Measurements from ENCODE around the gene DUOXA1.

DUOXA1 gene

DNA sequence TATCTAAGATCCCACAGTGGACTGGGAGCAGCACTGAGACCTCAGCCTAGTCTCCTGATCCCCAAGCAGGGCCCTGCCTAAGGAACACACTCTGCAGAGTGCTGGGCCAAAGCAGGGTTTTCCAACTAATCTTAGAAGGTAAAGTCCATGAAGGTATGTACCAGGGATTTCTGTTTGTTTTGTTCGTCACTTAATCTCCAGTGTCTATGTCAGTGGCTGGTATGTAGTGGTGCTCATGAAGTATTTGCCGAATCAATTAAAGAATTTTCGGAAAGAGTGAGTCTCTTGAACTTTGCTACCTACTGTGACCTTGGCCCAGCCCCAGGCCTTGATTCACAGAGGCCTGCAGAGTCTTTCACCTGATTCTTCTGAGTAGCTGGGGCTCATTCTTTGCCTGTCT lies 1.8 kb upstream of the DUOXA1 start:
- no peak for DNase-seq (ENCODE audit: low read depth)

DNA sequence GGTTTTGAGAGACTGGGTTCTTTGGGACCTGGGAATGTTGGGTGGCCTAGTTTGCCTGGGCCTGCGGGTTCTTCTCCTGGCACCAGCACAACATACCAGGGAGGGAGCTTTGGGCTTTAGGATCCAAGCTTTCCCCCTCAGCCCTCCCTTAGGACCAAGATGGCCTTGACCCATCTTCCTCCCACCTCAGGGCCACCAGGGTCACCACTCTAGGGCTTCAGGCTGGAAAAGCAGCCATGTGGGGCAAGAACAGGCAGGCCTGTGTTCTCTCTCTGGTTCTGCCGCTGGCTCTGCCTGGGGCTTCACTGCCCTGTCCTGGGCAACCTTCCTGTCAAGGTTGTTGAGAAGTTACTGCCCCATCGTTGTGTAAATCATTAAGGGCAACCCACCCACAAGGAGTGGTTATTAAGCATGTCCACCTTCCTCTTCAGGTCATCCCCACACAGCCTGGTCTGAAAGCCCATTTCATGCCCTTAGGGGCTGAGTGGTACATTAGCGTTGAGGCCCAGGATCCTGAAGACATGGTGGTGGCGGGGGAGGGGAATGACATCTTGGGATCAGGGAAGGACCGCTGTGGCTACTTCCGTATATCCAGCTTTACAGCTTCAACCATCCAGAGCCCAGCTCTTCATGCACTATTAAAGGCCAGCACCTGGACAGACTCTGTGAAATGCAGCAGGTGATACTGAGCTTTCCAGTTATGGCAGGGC lies 767 bp upstream of the DUOXA1 start:
- no peak for DNase-seq (ENCODE audit: low read depth)

DNA sequence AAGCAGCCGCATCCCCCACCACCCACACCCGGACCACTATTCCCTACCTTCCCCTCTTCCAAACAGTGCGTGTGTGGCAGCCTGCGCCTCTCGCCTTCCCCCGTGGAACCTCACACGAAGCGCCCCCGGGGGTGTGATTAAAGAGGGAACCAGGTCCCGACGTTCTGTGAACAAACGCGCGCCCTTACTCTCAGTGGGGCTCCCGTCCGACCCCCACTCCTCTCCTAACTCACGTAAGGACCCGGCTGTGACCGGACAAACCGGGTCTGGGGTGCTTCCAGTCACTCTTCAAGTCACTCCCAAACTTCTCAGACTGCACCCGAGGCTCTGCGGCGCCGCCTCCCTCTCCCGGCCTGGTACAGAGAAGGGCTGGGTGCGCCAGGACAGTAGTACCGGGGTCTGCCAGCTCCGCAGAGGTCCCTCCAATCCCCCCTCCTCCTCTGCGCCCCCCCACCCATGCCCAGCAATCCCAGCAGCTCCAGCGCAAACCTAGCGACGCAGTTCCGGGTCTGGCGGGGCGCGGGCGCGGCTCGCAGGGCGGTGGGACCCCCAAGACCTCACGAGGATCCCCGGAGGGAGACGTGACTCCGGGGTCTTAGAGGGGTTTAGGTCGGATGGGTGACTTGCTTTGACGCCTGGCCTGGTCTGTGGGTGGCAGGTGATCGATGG lies 574 bp downstream of the DUOXA1 start:
- no peak for DNase-seq (ENCODE audit: low read depth)

DNA sequence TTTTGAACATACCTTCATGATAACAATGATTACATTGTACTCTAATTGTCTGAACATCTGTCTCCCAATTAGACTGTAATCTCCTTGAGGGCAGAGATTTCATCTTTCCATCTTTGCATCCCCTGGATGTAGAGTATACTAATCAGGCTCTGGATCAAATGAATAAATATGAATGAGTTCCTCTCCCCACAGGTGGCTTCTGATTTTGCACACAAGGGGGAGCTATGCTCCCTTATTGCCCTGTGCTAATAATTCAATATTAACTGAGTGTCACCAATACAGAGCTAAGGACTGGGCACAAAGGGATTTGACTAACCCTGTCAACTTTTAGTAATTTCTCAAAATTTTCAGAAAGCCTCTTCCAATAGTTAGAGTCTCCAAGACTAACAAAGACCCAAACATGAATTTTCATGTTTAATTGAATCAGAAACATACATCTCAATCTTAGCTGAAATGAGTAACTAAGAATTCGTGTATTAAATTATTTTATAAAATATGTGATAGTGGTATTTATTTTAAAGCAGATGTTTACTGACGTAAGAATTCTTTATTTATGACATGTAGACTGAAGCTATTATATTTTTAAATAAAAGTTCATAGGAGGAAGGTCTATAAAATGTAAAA lies 3.0 kb downstream of the DUOXA1 start:
- DNase-seq (ENCODE audit: low read depth) = no peak

DNA sequence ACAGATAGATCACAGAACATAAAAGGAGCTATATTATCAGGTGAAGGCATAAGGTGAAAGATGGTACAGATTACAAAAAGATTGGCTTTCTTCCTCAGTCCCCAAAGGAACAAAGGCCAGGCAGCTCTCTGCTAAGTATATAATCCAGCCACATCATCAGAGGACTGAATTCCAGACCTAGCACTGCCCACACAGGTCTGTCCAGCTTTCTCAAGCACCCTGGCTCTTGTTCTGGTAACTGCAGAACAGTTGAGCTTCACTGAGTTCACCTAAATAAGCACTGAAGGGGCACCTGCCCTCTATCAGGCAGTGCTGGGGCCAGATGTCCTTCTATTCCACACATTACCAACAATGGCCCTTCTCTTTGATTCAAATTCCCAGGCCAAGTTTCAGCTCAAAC lies 6.3 kb downstream of the DUOXA1 start:
- DNase-seq (ENCODE audit: low read depth) = no peak

DNA sequence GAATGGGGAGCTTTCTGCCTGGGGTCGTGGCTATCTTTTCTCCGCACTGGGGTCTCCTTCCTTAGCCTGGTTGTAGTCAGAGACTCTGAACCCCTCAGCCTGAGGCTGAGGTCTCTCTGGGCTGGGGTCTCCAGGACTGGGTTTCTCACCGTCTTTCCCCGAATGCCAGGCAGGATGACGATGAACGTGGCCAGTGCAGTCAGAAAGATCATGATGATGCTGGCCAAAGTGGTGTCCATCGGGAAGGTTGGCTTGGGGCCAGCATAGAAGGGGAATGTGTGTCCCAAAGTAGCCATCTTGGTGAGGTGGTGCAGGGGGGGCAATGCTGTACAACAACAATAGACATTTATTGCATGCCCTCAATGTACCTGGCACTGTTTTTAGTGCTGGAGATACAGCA lies 7.0 kb downstream of the DUOXA1 start:
- DNase-seq (ENCODE audit: low read depth) = no peak

DNA sequence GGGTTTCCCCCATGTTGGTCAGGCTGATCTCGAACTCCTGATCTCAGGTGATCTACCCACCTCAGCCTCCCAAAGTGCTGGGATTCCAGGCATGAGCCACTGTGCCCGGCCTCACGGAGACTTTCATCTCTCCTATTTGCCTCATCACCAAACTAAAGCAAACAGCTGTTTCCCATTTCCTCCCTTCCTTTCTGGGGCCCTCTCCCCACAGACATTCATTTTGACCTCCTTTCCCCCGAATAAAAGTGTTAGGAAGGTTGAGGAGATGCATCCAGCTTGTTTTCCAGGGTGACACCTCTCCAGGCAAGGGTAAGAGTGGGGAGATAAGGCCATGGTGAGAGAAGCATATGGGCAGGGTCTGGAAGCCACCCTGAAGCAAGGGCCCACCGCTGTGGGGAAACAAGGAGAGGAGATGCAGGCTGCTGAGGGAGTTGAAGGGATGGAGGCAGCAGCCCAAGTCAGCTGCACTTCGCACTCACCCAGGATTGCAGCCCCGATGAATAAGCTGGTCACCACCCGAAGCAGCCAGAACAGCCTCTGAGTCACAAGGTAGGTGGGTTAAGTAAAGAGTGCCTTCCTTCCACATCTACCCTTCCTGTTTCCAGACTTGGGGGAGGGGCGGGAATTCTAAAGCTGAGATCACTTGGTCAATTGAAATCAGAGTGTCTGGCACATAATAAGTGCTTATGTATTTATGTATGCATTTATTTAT lies 7.8 kb downstream of the DUOXA1 start:
- DNase-seq (ENCODE audit: low read depth) = peak; percentile 47

DNA sequence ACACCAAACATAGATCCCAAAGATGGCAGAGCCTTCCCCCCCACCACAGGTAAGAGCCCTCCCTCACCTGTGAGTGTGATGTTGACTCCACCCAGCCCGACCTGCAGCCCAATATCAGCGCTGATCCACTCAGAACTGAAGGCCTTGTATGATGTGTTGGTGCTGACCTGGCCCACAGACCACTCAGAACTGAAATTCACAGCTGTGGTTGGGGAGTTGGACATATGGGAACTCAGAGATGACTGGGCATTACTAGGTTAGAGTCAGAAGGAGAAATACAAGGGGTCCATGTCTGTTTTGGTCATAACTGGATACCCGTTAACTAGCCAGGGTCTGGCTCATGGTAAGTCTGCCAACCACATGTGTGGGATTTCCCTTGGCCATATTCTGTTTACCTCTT lies 8.7 kb downstream of the DUOXA1 start:
- no peak for DNase-seq (ENCODE audit: low read depth)

DNA sequence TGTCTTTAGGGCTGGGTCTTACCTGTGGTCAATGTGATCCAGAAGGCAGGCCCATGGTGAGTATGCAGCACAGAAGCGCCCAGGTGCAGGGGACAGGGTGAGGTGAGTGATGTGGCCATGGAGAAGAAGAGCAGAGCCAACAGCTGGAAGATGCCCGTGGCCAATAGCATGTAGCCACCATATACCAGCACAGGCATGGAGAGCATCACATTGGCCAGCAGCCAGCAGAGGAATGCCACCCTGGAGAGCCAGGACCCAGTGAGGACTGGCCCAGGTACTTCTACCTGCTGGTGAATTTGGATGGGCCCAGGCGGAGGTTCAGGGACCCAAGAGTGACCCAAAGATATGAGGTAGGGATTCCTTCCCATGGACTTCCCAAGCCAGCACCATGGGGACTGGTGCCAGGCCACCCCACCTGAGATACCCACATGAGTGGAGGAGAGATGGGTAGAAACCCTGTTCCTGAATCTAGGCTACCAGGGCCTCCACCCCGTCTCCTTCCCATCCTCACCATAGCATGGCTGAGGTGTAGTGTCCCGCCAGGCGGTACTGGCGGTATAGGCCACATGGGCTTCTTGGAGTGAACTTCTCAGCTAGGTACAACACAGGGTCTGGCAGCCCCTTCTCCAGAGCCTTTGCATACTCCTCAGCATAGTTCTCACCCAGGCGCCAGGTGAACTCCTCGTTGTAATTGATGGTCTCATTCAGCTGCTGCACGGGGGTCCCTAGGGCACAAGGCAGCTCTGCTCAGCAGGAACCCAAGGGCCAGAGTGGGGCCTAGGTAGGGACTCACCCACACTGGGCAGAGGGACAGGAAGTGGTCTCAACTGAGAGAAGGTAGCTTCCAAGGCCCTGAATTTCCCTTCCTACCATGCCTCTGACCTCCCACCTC lies 9.4 kb downstream of the DUOXA1 start:
- no peak for DNase-seq (ENCODE audit: low read depth)

DNA sequence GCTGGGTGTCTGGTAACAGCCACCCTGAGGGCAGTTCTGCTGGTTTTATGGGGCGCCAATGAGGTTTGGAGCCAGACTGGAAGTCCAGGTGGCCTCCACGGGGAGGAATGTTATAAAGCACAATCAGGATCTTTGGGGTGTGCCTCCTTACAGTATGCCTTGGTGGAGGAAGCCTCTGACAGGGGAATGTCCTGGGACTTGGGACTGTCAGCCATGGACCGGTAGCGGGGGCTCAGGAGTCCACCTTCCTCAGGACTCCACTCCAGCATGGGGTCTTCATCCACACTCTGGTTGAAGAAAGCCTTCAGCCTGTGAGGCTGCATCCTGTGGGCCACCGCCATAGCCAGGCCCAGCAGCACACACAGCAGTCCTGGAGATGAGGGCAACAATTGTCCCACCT lies 10.7 kb downstream of the DUOXA1 start:
- DNase-seq (ENCODE audit: low read depth) = no peak

DNA sequence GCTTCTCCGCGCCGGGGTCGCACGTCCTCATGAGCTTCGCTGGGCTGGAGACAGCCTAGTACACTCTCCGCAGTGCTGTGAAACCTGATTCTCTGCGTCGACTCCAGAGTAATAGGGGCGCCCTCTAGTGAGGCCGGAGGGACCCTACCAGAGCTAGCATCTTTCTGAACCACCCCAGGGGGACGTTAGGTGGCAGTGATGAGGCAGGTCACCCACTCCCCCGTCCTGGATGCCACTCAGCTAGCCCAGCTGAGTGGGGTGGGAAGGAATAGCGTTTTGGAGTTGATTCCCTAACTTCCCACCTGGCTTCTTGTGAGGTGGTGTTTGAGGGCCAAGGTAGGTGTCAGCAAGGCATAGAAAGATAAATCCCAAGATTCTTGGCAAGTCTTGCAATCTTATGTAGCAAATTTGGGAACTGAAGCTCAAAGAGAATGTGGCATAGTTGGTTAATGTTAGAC lies 11.5 kb downstream of the DUOXA1 start:
- peak; percentile 82 for DNase-seq (ENCODE audit: low read depth)

DNA sequence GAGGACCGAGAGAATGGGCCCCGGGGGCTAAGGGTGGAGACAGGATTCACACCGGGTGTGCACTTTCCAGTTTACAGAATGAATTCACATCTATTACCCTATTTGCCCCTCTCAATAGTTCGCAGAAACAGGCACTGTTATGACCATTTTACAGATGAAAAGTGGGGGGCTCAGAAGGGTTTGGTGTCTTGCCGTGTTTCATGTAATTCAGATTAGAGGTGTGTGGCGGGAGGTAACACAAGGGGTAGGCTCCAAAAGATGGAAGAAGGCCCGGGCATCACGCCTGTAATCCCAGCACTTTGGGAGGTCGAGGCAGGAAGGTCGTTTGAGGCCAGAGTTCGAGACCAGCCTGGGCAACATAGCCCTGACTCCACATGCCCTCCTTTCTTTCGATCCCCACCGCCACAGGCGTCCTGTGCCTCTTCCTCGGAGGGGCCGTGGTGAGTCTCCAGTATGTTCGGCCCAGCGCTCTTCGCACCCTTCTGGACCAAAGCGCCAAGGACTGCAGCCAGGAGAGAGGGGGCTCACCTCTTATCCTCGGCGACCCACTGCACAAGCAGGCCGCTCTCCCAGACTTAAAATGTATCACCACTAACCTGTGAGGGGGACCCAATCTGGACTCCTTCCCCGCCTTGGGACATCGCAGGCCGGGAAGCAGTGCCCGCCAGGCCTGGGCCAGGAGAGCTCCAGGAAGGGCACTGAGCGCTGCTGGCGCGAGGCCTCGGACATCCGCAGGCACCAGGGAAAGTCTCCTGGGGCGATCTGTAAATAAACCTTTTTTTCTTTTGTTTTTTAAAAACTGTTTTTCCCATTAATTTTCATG lies 12.2 kb downstream of the DUOXA1 start:
- no peak for DNase-seq (ENCODE audit: low read depth)

DNA sequence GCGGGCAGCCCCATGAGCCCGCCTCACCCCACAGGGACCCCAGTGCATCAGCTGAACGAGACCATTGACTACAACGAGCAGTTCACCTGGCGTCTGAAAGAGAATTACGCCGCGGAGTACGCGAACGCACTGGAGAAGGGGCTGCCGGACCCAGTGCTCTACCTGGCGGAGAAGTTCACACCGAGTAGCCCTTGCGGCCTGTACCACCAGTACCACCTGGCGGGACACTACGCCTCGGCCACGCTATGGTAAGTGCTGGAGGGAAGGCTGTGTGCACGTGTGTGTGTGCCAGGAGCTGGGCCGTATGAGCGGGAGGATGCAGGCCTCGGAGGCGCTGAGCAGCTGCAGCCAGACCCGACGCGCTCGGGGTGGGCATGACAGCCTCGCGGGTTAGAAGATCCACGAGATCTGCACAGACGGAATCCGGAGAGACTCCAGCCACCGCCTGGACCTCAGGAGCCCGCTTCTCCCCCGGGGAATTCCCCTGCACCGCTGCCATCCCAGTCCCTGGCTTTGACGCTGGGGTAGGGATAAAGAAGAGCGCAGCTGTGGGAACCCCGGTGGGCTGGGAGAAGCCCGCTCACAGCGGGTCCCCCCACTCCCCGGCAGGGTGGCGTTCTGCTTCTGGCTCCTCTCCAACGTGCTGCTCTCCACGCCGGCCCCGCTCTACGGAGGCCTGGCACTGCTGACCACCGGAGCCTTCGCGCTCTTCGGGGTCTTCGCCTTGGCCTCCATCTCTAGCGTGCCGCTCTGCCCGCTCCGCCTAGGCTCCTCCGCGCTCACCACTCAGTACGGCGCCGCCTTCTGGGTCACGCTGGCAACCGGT lies 13.0 kb downstream of the DUOXA1 start:
- DNase-seq (ENCODE audit: low read depth) = no peak

DNA sequence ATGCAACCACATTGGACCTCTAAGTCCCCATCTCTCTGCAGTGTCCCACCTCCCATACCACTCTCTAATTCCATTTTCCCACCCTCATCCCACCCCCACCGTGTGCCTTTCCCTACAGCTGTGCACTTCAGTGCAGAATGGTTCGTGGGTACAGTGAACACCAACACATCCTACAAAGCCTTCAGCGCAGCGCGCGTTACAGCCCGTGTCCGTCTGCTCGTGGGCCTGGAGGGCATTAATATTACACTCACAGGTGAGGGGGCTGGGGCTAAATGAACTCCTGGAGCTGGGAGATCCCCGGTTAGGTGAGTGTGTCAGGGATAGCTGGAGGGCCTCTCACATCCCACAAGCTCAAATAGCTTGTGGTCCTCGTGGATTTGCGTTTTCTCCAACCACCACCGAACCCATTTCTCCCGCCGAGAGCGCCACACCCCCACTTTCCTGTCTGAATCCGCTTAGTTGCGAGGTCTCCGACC lies 13.6 kb downstream of the DUOXA1 start:
- no peak for DNase-seq (ENCODE audit: low read depth)

DNA sequence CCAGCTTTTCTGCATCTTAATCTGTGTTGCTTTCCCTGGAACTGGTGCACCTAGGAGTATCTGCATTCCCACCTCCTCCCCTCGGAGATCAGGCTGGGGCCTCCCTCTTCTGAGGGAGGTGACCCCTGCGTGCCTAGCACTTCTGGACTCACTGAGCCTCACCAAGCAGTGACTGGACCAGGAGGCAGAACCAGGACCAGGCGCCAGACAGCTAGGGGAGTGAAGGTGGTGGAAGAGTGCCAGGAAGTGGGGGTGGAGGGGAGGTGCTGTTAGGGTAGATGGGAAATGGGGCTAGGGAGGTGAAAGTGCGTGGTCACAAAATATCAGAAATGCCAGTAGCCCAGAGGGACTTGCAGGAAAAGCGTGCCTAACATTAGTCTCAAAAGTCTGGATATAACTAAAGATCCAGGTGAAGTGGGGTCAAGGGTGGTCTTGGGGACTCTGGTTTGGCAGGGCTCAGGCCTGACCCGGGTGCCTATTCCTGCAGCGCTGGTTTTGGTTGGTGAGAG lies 14.3 kb downstream of the DUOXA1 start:
- DNase-seq (ENCODE audit: low read depth) = no peak

DNA sequence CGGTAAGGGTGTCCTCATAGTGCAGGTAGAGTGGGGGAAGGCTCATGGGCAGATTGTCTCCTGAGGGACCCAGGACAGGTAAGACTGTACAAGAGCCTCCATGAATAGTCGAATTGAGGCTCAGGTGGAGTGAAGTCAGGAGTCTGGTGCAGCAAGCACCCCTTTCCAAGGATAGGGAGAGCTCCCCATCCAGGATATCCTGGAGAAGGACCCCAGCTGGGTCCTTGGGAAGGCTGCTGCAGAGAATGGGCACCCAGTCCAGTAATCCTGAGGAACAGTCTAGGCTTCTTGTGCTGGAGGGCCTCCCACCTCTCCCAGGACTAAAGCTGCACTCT lies 15.0 kb downstream of the DUOXA1 start:
- DNase-seq (ENCODE audit: low read depth) = no peak

DNA sequence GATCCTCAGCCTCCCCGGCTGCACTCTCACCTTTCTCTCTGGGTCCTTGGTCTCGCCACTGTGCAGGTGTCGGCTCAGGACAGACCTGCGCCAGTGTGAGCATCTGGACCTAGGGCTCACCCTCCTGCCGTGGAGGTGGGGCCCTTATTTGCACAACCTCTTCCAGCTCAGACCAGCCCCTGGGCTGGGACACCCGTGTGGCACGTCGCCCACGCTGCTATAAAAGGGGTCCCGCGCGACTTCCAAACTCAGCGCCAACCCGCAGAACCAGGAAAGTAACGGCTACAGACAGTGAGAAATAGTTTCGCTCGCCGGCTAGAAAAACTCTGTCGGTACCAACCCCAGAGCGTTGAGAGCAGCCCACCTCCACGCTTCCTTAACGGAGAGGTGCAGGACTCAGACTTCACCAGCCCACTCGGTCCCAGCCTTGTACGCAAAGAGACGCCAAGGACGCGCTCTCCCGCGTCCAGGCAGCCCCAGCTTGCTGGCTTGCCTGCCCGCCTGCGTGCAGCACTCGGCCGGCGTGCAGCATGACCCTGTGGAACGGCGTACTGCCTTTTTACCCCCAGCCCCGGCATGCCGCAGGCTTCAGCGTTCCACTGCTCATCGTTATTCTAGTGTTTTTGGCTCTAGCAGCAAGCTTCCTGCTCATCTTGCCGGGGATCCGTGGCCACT lies 15.5 kb downstream of the DUOXA1 start, which contains the start of the genes DUOX2 and DUOXA2:
DUOX2 (minus strand) TSS at position 97 of the 675 bp plus-strand sequence. CDS start 761 bp downstream, outside the sequence.
DUOXA2 (plus strand) TSS at position 251 of the 675 bp plus-strand sequence; CDS start at position 531, 280 bp downstream.
- no peak for DNase-seq (ENCODE audit: low read depth)

DNA sequence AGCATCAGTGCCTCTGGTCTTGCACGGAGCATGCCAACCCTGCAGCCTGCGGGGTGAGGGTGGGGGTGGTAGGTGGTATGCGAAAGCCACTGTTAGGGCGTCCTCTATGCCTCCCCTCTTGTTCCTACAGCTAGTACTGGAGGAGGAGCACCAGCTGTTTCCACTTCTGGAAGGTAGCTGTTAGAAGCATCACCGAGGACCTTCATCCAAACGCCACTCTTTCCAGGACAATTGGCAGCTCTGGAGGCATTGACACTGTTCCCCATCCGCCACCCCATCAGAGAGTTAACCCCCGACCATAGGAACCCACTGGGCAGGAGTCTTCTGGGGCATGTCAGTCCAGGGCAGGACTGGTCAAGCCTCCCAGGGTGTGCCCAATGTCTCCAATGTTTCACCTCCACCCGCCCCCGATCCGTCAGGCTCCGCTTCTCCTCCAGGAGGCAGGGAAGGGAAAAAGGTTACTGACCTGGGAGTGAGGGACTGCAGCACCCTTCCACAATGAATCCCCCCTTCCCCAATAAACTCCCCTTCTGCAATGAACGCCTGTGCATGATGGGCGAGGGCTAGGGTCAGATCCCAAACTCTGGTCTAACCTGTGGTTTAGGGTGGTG lies 16.2 kb downstream of the DUOXA1 start:
- no peak for DNase-seq (ENCODE audit: low read depth)

Measured in fibroblast of gingiva (primary cell).